ENCODE data around the gene SPDYE2.
"Not testable (repeated sequence)": the region's sequence is repeated elsewhere in the genome, so short reads cannot be mapped to it uniquely, and the experiment has no call there.

DNA sequence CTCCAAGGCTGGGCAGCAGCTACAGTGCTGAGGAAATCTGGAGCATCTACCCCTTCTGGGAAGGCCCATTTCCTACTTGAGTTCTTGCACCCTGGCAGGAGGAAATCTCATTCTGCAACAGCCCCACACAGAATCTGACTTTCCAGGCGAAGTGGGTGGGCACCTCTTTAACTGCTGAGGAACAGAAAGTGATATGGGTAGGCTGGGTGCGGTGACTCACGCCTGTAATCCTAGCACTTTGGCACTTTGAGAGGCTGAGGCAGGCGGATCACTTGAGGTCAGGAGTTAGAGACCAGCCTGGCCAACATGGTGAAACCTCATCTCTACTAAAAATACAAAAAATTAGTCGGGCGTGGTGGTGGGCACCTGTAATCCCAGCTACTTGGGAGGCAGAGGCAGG lies 23.6 kb downstream of the SPDYE2 start:
- not testable (repeated sequence) for TF ChIP-seq CTCF, POLR2A (IDR thresholded peaks at IDR 0.05)
